HT-29 (cell line): Measurements from ENCODE around the gene ARNT2. TPM values are rescaled to one million over a fixed set of nuclear protein-coding genes. Genes with fewer than 3 reads are reported as not detected.
A peak's percentile ranks its signal among the peaks of the same experiment; 100 is the strongest.

Experiments used
- DNase-seq: peaks from one replicate; pipeline ENCODE4 v3.0.0-alpha.2; 2015; ENCODE audit warnings: low spot score
- total RNA-seq: library from RNA; depleted of rRNA; stranded (reverse); fragments of >200 nt; shearing (Covaris generic); gene quantifications from 2 replicates; pipeline ENCODE4 v1.2.3, GENCODE V29; 2014

The ARNT2 gene
- total RNA-seq, 1 experiment from 2014 or later, result not detected

- no peak for DNase-seq
These were observed 188.0 kb downstream of the ARNT2 start for GRCh38 chr15:80591938-80592825.

- no peak for DNase-seq
These were observed 189.4 kb downstream of the ARNT2 start for GRCh38 chr15:80593486-80594030.

DNA sequence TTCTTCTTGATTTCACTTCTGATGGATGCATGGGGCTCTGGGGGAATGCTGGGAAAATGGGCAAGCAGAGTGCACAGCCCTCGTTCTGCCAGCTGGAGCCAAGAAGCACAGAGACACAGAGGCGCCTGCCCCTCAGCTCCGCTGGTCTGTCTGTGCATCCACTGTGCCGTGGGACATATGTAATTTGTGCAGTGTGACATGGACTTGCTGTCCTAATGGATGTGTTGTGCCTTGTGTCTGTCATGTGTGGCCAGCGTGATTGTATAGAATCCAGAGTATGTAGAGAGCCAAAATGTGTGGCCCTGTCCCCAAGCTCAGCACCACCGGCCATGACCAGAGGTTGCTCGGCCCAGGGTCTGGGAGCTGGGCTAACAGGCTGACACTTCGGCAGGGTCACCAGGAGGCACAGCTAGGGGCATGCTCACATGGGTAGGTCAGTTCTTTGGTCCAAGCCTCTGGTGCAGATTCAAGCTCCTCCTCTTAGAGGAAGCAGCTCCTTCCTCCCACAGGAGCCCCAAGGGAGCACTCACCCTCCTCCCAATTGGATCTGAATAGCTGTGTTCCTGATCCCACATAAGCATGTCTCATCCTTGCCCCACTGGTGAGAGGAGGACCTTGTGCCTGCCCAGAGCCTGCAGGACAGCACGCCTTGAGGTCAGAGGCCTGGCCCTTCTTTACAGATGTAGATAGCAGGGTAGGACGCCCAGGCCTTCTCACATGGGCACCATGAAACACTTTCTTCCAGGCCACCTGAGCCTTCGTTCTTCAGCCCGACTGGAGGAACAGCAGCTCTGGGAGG, 190.1 kb downstream of the ARNT2 start:
- DNase-seq, result no peak

GRCh38 chr15:80595396-80595795, 191.2 kb downstream of the ARNT2 start:
- no peak for DNase-seq

- DNase-seq, result peak; percentile 38
These were observed 192.4 kb downstream of the ARNT2 start for GRCh38 chr15:80596521-80596976.

DNA sequence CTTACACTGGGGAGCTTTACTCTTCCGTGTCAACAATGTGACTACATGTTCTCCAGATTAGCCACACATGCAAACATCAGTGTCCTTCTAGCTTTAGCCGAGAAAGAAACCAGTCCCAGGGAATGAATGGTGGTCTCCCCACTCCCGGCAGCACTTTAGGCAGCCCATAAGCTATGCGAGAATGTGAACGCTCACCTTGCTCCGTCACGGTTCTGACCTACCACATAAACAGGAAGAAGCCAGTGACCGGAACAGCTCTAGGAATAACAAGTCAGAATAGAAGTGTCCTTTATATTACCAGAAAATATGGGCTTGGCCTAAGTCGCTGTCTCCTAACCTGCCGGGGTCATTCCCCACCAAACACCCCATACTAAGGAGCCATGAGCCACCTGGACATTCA, 192.9 kb downstream of the ARNT2 start:
- no peak for DNase-seq

DNA sequence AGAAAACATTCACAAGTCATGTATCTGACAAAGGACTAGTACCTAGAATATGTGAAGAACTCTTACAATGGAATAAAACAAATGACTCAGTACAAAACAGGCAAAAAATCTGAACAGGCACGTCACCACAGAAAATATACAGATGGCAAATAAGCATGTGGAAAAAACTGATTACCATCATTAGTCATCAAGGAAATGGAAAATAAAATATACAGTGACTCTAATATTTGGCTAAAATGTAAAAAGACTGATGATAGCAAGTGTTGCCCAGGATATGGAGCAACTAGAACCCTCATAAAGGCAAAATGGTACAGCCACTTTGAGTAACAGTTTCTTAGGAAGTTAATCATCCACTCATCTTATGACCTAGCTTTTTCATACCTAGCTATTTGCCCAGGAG, 195.2 kb downstream of the ARNT2 start:
- DNase-seq, result no peak

DNA sequence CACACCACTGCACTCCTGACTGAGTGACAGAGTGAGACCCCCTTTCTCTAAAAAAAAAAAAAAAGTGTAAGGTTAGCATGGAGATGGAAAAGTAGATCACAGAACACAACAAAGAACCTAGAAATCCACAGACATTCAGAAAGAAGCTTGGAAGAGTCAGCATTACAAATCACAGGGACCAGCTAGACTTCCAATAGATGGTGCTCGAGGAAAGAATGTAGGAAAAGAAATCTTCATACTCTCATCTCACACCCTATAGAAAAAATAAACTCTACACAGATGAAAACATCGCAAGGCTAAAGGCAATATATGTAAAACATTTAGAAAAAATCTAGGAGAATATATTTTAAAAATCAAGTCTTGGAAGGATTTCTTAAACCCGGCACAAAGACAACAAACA, 196.4 kb downstream of the ARNT2 start:
- no peak for DNase-seq

- no peak for DNase-seq
These were observed 197.1 kb downstream of the ARNT2 start for GRCh38 chr15:80601256-80601655.

DNA sequence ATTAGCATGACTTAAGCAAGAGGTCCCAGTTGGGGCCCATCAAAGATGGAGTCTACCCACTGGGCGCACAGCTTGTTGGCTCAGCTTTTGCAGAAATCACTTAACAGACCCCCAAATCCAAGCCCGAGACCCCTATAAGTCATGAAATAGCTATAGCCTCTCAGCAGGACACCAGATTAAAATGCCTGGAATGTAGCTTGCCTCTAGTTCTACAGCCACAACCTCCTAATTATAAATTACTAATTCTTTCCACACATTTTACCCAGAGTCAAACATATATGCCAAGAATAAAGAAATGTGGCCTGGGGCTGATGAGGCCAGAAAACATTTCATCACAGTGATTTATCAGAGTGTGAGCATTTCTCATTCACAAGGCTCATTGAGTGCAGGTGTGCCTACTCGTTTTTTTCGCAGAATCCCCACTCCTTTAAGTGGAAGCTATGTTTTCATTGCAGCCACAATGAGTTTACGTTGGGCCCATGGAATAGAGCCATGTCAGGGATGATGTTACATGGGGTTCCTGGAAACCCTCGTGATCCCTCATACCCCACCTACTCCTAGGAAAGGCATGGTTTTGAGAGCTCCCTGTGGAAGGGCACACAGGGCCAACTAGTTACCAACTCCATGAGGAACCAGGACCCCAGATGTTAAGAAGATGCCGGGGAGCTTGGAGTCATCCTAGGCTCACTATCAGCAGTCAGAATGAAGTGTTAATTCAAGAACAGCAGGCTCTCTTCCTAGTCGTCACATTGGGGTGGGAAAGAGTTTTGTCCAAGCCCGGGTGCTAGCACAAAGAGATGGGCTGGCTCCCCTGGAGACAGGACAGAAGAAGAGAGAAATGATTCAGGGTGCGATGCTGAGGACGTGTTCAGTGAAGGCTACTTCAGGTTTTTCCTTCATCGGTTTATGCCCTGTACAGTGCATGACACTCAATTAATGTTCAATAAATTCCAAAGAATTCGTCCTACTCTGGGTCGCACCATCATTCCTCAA, 200.7 kb downstream of the ARNT2 start:
- DNase-seq, result no peak

GRCh38 chr15:80605591-80606150, 201.5 kb downstream of the ARNT2 start:
- no peak for DNase-seq

DNA sequence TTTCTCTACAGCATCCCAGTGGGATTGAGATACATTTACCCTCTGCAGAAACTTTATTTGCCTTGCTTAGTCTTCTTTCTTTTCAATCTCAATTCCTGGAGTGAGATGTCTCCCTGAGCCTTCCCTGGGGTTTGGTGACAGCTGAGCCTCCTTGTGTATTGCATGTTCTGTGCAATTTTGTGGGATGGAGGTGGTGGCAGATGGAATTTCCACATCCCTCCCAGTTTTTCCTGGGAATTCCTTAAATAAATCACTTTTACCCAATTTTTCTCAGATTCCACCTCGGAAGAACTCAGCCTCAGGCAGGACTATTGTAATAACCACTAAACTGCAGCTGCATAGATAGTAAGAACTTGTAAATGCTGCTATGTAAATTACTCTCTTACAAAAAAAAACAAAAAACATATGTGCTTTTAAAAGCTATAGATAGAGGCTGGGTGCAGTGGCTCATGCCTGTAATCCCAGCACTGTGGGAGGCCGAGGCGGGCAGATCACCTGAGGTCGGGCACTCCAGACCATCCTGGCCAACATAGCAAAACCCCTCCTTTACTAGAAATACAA, 202.4 kb downstream of the ARNT2 start:
- DNase-seq, result no peak

DNA sequence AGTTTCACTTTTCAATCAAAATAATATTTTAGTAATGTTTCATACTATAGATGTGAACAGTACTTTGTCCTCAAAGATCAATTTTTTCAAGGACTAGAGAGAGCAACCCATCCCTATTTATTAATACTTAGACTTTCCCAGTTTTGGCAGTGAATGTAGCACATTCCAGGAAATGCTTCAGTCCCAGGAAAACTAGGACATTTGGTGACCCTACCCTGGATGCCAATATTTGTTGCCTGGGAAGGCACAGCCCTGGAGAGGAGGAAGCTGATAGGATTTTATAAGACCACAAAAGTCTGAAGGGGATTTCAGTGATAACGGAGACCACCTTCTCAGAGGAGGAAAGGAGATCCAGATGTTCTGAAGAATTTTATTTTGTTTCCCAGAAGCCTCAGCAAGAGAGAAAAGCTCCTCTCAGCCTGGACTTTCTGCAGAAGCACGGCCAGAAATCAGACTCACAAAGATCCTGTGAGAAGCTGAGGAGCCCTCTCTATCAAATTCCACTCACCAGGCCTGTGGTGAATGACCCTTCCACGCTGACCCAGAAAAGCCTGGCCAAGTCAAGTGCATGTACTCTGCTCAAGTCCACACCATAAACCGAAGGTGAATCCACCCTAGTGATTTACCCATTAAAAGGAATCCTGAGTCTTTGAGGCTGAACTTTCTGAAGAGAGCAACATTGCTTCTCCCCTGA, 203.3 kb downstream of the ARNT2 start:
- DNase-seq, result no peak

DNA sequence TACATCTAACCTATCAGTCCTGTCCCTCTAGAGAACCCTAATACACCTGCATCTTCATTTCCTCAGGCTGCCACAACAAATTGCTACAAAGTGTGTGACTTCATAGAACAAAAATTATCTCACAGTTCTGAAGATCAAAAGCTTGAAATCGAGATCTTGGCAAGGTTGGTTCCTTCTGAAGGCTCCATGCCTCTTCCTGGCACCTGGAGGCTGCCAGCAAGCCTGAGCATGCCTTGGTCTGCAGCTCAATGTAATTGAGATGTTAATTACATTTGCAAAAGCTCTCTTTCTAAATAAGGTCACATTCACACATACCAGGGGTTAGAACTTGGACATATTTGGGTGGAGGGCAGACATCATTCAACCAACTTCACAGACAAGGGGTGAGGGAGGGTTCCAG, 204.5 kb downstream of the ARNT2 start:
- no peak for DNase-seq

DNA sequence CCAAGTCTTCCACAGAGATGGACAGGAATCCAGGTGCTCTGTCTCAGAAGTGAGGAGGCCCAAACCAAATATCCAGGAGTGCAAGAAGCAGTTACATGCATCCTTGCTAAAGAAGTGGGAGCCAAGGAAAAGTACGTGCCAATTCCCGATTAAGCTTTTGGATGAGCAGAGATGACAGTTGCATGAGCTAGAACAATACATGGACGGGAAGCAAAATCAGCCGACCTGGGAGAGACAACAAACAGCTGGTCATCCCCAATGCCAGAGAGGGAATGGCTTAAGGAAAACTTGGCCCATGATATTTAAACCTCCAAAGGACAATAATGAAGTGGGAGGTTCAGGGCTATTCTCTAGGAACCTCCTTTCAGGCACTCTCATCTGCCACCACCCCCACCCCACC, 204.9 kb downstream of the ARNT2 start:
- no peak for DNase-seq

- no peak for DNase-seq
These were observed 205.3 kb downstream of the ARNT2 start for GRCh38 chr15:80609512-80609946.

- no peak for DNase-seq
These were observed 207.4 kb downstream of the ARNT2 start for GRCh38 chr15:80611543-80612080.

- no peak for DNase-seq
These were observed 208.1 kb downstream of the ARNT2 start for GRCh38 chr15:80612118-80612823.
